Inflammatory macrophage treated with lipopolysaccharide for 1 hour (primary cell): ENCODE results near the gene GPC6.

Experiments
- DNase-seq, 2 donors: peaks; one replicate each; pipeline ENCODE4 v3.0.0-alpha.2; 2020 to 2022

The GPC6 gene

GRCh38 chr13:94399812-94400211, 1173.2 kb downstream of the GPC6 start:
- no peak for DNase-seq

GRCh38 chr13:94400874-94401273, 1174.3 kb downstream of the GPC6 start:
- no peak for DNase-seq

- no peak for DNase-seq
Observed at GRCh38 chr13:94408314-94409036, 1181.9 kb downstream of the GPC6 start.

GRCh38 chr13:94411747-94412146, 1185.1 kb downstream of the GPC6 start:
- no peak for DNase-seq

GRCh38 chr13:94412870-94413597, 1186.4 kb downstream of the GPC6 start:
- no peak for DNase-seq

- no peak for DNase-seq
Observed at GRCh38 chr13:94413598-94413944, 1187.0 kb downstream of the GPC6 start.

- no peak for DNase-seq
Observed at GRCh38 chr13:94414141-94414540, 1187.5 kb downstream of the GPC6 start.

GRCh38 chr13:94414708-94415107, 1188.1 kb downstream of the GPC6 start:
- no peak for DNase-seq

GRCh38 chr13:94415500-94416237, 1189.1 kb downstream of the GPC6 start:
- DNase-seq: no peak

GRCh38 chr13:94416454-94417080, 1190.0 kb downstream of the GPC6 start:
- DNase-seq: no peak

GRCh38 chr13:94417294-94417693, 1190.7 kb downstream of the GPC6 start:
- DNase-seq: no peak

GRCh38 chr13:94419304-94419924, 1192.8 kb downstream of the GPC6 start:
- DNase-seq: peak; percentile 71 to 90

GRCh38 chr13:94419925-94420305, 1193.3 kb downstream of the GPC6 start:
- peak; percentile 48 to 67 for DNase-seq

GRCh38 chr13:94427313-94427953, 1200.8 kb downstream of the GPC6 start:
- no peak for DNase-seq

- DNase-seq: no peak
Observed at GRCh38 chr13:94431574-94431973, 1205.0 kb downstream of the GPC6 start.

- DNase-seq: no peak
Observed at GRCh38 chr13:94431987-94432386, 1205.4 kb downstream of the GPC6 start.

- DNase-seq: no peak
Observed at GRCh38 chr13:94433055-94433961, 1206.7 kb downstream of the GPC6 start.

GRCh38 chr13:94435604-94436226, 1209.1 kb downstream of the GPC6 start:
- peak; percentile 22 to 70 for DNase-seq

- no peak for DNase-seq
Observed at GRCh38 chr13:94444826-94445225, 1218.2 kb downstream of the GPC6 start.

- no peak for DNase-seq
Observed at GRCh38 chr13:94454334-94454733, 1227.7 kb downstream of the GPC6 start.

GRCh38 chr13:94454906-94455305, 1228.3 kb downstream of the GPC6 start:
- peak; percentile 25 to 42 for DNase-seq
